Right lung (tissue), 5 donors: ENCODE measurements around the gene MSI2. TPM values are rescaled to one million over a fixed set of nuclear protein-coding genes. Genes with fewer than 3 reads are reported as not detected.
A peak's percentile ranks its signal among the peaks of the same experiment; 100 is the strongest.

Source experiments
- DNase-seq, 2 donors: peaks; one replicate each; pipeline ENCODE4 v3.0.0-alpha.2; 2013
- polyA plus RNA-seq, 5 donors: library from polyadenylated mRNA; unstranded; fragments of 120-200 nt; gene quantifications; one replicate each; pipeline versions ENCODE4 v1.2.1 to v1.2.3, GENCODE V29; 2013; ENCODE audit warnings: inconsistent platforms in 1 of 5, low replicate concordance in 1 of 5; ENCODE audit not compliant: insufficient read length in 5 of 5, insufficient read depth in 1 of 5

Gene MSI2
- polyA plus RNA-seq, 5 donors = 35.4 to 48.9 (median 47.6) TPM

- DNase-seq = peak; percentile 62 to 63
Measured at GRCh38 chr17:57552114-57552624, 295.8 kb downstream of the MSI2 start.

- DNase-seq = no peak
Measured at GRCh38 chr17:57553526-57553925, 297.2 kb downstream of the MSI2 start.

GRCh38 chr17:57553991-57554825, 297.9 kb downstream of the MSI2 start:
- peak; percentile 72 to 76 for DNase-seq

GRCh38 chr17:57554826-57555635, 298.7 kb downstream of the MSI2 start:
- no peak for DNase-seq

- no peak for DNase-seq
Measured at GRCh38 chr17:57555636-57556175, 299.4 kb downstream of the MSI2 start.

GRCh38 chr17:57556320-57556719, 300.0 kb downstream of the MSI2 start:
- no peak for DNase-seq

- DNase-seq = no peak
Measured at GRCh38 chr17:57556977-57557376, 300.7 kb downstream of the MSI2 start.

- no peak for DNase-seq
Measured at GRCh38 chr17:57557416-57557815, 301.1 kb downstream of the MSI2 start.

GRCh38 chr17:57557834-57558681, 301.7 kb downstream of the MSI2 start:
- no peak for DNase-seq

GRCh38 chr17:57559226-57559625, 302.9 kb downstream of the MSI2 start:
- DNase-seq = no peak

- DNase-seq = no peak
Measured at GRCh38 chr17:57559634-57560318, 303.5 kb downstream of the MSI2 start.

- no peak for DNase-seq
Measured at GRCh38 chr17:57560319-57560705, 304.0 kb downstream of the MSI2 start.

GRCh38 chr17:57561072-57561861, 304.9 kb downstream of the MSI2 start:
- no peak for DNase-seq

- DNase-seq = no peak
Measured at GRCh38 chr17:57562184-57562698, 305.9 kb downstream of the MSI2 start.

GRCh38 chr17:57563958-57564357, 307.6 kb downstream of the MSI2 start:
- DNase-seq = no peak

GRCh38 chr17:57565176-57565575, 308.9 kb downstream of the MSI2 start:
- DNase-seq = no peak

GRCh38 chr17:57566721-57567120, 310.4 kb downstream of the MSI2 start:
- no peak for DNase-seq

GRCh38 chr17:57567251-57567650, 310.9 kb downstream of the MSI2 start:
- DNase-seq = no peak

- no peak for DNase-seq
Measured at GRCh38 chr17:57568340-57568739, 312.0 kb downstream of the MSI2 start.

GRCh38 chr17:57569021-57569420, 312.7 kb downstream of the MSI2 start:
- no peak for DNase-seq
